Retinal pigment epithelial cell (primary cell): ENCODE data around the gene ANKRD28.

Source experiments
- DNase-seq: peaks from one replicate; pipeline ENCODE4 v3.0.0-alpha.2; 2010; ENCODE audit warnings: low read depth
- H3K4me3 ChIP-seq: 2 replicates; pipeline ENCODE4 v1.5.1; 2011; ENCODE audit warnings: mild to moderate bottlenecking, low read length, control low read depth, moderate library complexity
- CTCF ChIP-seq: conservative IDR thresholded peaks from 2 replicates; pipeline ENCODE4 v1.5.1; 2011; ENCODE audit warnings: low read depth, low read length, control low read depth, inconsistent platforms

The ANKRD28 gene

DNA sequence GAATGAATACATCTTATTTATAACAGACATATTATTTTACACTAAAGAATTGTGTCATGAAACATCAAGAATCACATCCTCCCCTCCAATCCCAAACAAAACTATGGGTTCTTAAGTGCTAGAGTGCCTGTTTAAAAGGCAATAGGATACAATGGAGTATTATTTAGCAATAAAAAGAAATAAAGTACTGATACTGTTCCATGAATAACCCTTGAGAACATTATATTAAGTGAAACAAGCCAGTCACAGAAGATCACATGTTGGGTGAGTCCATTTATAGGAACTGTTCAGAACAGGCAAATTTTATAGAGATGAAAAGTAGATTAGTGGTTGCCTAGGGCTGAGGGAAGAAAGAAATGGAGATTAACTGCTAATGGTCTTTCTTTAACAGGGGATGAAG, 86.5 kb downstream of the ANKRD28 start:
- no peak overlapping the region for H3K4me3 ChIP-seq
- no peak for TF ChIP-seq CTCF
- no peak for DNase-seq

GRCh38 chr3:15708882-15709677, 88.7 kb downstream of the ANKRD28 start:
- TF ChIP-seq CTCF: no peak
- DNase-seq: no peak
- H3K4me3 ChIP-seq: no peak overlapping the region

- DNase-seq: no peak
- no peak for TF ChIP-seq CTCF
- H3K4me3 ChIP-seq: no peak overlapping the region
These were observed 90.0 kb downstream of the ANKRD28 start for GRCh38 chr3:15707779-15708178.

- TF ChIP-seq CTCF: no peak
- H3K4me3 ChIP-seq: no peak overlapping the region
- DNase-seq: no peak
These were observed 94.4 kb downstream of the ANKRD28 start for GRCh38 chr3:15703346-15703745.

- TF ChIP-seq CTCF: no peak
- no peak overlapping the region for H3K4me3 ChIP-seq
- no peak for DNase-seq
These were observed 103.2 kb downstream of the ANKRD28 start for GRCh38 chr3:15694628-15695027.

- peak; percentile 23 for TF ChIP-seq CTCF
- DNase-seq: no peak
These were observed 104.4 kb downstream of the ANKRD28 start for GRCh38 chr3:15693355-15693754.

DNA sequence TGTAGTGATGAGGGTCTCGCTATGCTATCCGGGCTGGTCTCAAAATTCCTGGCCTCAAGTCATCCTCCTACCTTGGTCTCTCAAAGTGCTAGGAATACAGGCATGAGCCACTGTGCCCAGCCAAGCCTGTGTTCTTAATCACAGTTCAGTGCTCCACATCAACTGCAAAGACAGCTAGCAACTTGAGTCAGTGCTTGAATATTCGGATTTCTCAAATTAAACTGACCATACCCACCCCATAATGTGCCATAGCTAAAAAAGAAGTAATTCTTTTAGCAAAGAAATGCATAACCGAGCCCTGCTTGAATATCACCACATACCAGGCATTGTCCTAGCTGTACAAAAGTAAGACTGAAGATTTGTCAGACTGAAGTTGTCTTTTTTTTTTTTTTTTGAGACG, 107.0 kb downstream of the ANKRD28 start:
- H3K4me3 ChIP-seq: no peak overlapping the region
- TF ChIP-seq CTCF: no peak
- DNase-seq: no peak

More at GRCh38 chr3:15693355-15693754, 104.4 kb downstream of the ANKRD28 start:
- no peak overlapping the region for H3K4me3 ChIP-seq
